Panc1 (cell line): ENCODE results near the gene RBM47.

ENCODE experiments used
- TF ChIP-seq, protein P1 (sequence below): fragments of 450-650 bp; IDR thresholded peaks from 2 replicates; pipeline ENCODE4 v1.5.1; 2017; ENCODE audit warnings: mild to moderate bottlenecking
- TF ChIP-seq, protein P2 (sequence below), 2 experiments: IDR thresholded peaks; 2 replicates each; pipeline ENCODE4 v1.6.1; 2011 to 2012; ENCODE audit warnings: low read depth in 2 of 2, control low read depth in 1 of 2, low read length in 1 of 2, mild to moderate bottlenecking in 1 of 2, moderate library complexity in 1 of 2; ENCODE audit not compliant: insufficient read depth in 1 of 2

DNA sequence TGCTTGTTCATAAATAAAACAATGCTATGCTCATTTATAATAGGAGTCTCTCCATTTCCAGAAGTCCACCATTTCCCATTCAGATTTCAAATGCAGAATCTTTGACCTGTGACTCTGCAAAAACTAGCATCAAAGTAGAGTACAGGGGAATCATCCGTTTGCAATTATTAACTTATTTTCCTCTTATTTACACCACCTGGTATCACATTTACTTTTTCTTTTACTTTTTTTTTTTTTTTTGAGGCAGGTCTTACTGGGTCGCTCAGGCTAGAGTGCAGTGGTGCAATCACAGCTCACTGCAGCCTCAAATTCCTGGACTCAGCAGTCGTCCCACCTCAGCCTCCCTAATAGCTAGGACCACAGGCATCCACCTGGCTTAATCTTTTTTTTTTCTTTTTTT lies 37.6 kb downstream of the RBM47 start:
- TF ChIP-seq, protein P1, sequence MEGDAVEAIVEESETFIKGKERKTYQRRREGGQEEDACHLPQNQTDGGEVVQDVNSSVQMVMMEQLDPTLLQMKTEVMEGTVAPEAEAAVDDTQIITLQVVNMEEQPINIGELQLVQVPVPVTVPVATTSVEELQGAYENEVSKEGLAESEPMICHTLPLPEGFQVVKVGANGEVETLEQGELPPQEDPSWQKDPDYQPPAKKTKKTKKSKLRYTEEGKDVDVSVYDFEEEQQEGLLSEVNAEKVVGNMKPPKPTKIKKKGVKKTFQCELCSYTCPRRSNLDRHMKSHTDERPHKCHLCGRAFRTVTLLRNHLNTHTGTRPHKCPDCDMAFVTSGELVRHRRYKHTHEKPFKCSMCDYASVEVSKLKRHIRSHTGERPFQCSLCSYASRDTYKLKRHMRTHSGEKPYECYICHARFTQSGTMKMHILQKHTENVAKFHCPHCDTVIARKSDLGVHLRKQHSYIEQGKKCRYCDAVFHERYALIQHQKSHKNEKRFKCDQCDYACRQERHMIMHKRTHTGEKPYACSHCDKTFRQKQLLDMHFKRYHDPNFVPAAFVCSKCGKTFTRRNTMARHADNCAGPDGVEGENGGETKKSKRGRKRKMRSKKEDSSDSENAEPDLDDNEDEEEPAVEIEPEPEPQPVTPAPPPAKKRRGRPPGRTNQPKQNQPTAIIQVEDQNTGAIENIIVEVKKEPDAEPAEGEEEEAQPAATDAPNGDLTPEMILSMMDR: no peak
- TF ChIP-seq, protein P2, sequence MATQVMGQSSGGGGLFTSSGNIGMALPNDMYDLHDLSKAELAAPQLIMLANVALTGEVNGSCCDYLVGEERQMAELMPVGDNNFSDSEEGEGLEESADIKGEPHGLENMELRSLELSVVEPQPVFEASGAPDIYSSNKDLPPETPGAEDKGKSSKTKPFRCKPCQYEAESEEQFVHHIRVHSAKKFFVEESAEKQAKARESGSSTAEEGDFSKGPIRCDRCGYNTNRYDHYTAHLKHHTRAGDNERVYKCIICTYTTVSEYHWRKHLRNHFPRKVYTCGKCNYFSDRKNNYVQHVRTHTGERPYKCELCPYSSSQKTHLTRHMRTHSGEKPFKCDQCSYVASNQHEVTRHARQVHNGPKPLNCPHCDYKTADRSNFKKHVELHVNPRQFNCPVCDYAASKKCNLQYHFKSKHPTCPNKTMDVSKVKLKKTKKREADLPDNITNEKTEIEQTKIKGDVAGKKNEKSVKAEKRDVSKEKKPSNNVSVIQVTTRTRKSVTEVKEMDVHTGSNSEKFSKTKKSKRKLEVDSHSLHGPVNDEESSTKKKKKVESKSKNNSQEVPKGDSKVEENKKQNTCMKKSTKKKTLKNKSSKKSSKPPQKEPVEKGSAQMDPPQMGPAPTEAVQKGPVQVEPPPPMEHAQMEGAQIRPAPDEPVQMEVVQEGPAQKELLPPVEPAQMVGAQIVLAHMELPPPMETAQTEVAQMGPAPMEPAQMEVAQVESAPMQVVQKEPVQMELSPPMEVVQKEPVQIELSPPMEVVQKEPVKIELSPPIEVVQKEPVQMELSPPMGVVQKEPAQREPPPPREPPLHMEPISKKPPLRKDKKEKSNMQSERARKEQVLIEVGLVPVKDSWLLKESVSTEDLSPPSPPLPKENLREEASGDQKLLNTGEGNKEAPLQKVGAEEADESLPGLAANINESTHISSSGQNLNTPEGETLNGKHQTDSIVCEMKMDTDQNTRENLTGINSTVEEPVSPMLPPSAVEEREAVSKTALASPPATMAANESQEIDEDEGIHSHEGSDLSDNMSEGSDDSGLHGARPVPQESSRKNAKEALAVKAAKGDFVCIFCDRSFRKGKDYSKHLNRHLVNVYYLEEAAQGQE (IDR thresholded peaks at IDR 0.05; ENCODE audit: insufficient read depth in 1 of 2, low read depth in 2 of 2, low read length in 1 of 2): no peak
